ENCODE data around the gene RPS15.

The RPS15 gene

GRCh38 chr19:1441677-1442438 lies 3.7 kb downstream of the RPS15 start:
- Histone ChIP-seq H3K4me1 (no peaks in the 10 kb centered on the region), H3K36me3 (peaks cover 36% of the 10 kb centered on the region), H3K9me3 (no peaks in the 10 kb centered on the region), H3K27me3 (peaks cover 5% of the 10 kb centered on the region; the same call in 1 of the 2 replicates), H3K4me3 (ENCODE audit: low read depth, low read length) (no peak overlapping the region)
- TF ChIP-seq, protein P1, sequence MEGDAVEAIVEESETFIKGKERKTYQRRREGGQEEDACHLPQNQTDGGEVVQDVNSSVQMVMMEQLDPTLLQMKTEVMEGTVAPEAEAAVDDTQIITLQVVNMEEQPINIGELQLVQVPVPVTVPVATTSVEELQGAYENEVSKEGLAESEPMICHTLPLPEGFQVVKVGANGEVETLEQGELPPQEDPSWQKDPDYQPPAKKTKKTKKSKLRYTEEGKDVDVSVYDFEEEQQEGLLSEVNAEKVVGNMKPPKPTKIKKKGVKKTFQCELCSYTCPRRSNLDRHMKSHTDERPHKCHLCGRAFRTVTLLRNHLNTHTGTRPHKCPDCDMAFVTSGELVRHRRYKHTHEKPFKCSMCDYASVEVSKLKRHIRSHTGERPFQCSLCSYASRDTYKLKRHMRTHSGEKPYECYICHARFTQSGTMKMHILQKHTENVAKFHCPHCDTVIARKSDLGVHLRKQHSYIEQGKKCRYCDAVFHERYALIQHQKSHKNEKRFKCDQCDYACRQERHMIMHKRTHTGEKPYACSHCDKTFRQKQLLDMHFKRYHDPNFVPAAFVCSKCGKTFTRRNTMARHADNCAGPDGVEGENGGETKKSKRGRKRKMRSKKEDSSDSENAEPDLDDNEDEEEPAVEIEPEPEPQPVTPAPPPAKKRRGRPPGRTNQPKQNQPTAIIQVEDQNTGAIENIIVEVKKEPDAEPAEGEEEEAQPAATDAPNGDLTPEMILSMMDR (IDR thresholded peaks at IDR 0.05; ENCODE audit: low read depth, low read length): no peak
- no peak for DNase-seq

DNA sequence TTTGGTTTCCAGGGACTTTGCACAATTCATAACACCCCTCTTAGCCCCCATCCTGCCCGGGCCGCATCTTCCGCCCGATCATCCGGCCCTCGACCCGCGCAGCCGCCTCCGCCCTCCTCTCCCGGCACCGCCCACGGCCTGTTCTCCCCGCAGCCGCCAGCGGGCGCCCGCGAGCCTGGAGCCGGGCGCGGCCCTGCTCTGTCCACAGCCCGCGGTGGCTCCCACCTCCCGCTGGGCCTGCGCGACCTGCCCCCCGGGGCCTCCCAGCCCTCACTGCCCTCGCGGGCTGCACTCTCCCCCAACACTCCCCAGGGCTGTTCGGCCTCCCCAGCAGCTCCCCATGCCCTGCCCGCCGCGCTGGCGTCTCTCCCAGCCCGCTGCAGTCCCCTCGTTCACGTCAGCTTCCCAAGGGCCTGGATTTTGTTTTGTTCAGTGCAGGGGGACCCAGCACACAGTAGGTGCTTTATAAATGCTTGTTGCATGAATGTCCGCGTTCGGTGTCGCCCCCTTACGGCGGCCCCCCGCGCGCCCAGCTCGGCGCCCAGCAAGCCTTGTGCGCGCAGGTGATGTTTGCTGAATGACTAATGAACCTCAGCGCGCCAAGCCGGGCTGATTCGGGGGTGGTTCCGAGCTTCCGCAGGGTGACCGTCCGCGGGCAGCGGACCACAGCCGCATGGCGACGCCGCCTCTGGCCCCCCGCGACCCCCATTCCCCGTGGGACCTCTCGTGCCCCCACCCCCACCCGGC lies 7.2 kb downstream of the RPS15 start:
- TF ChIP-seq, protein P1 (IDR thresholded peaks at IDR 0.05; ENCODE audit: low read depth, low read length): peak; percentile 65
- Histone ChIP-seq H3K36me3 (peaks cover 22% of the 10 kb centered on the region), H3K27me3 (peaks cover 6% of the 10 kb centered on the region; the same call in 1 of the 2 replicates), H3K4me1 (peaks cover 6% of the 10 kb centered on the region), H3K9me3 (no peaks in the 10 kb centered on the region), H3K4me3 (ENCODE audit: low read depth, low read length) (peak overlapping the region; percentile 47)
- peak; percentile 82 for DNase-seq

GRCh38 chr19:1445932-1446712 lies 7.9 kb downstream of the RPS15 start:
- TF ChIP-seq, protein P1 (IDR thresholded peaks at IDR 0.05; ENCODE audit: low read depth, low read length): no peak
- H3K9me3 ChIP-seq: no peaks in the 10 kb centered on the region
- peaks cover 6% of the 10 kb centered on the region for H3K4me1 ChIP-seq
- H3K27me3 ChIP-seq: peaks cover 6% of the 10 kb centered on the region; the same call in 1 of the 2 replicates
- peaks cover 14% of the 10 kb centered on the region for H3K36me3 ChIP-seq
- H3K4me3 ChIP-seq (ENCODE audit: low read depth, low read length): peak overlapping the region; percentile 51
- DNase-seq: peak; percentile 82

- Histone ChIP-seq H3K4me3 (ENCODE audit: low read depth, low read length) (peak overlapping the region; percentile 51), H3K36me3 (peaks cover 8% of the 10 kb centered on the region), H3K4me1 (peaks cover 6% of the 10 kb centered on the region), H3K9me3 (no peaks in the 10 kb centered on the region), H3K27me3 (peaks cover 6% of the 10 kb centered on the region; the same call in 1 of the 2 replicates)
- DNase-seq: peak; percentile 66
- TF ChIP-seq, protein P1 (IDR thresholded peaks at IDR 0.05; ENCODE audit: low read depth, low read length): no peak
Observed at GRCh38 chr19:1446713-1447481, 8.7 kb downstream of the RPS15 start.

- Histone ChIP-seq H3K27me3 (peaks cover 6% of the 10 kb centered on the region; the same call in 1 of the 2 replicates), H3K9me3 (no peaks in the 10 kb centered on the region), H3K36me3 (peaks cover 2% of the 10 kb centered on the region), H3K4me1 (peaks cover 9% of the 10 kb centered on the region), H3K4me3 (ENCODE audit: low read depth, low read length) (peak overlapping the region; percentile 51)
- TF ChIP-seq, protein P1 (IDR thresholded peaks at IDR 0.05; ENCODE audit: low read depth, low read length): no peak
- no peak for DNase-seq
Observed at GRCh38 chr19:1447504-1447903, 9.3 kb downstream of the RPS15 start.
